CD4-positive, alpha-beta T cell treated with Interleukin-12 subunit alpha and Interleukin-12 subunit beta, for 1 hour (primary cell): ENCODE results near the gene GAP43.

Experiments used
- DNase-seq: peaks from one replicate; pipeline ENCODE4 v3.0.0-alpha.2; 2020

Gene GAP43

GRCh38 chr3:115768661-115769060 is 145.4 kb downstream of the GAP43 start:
- DNase-seq: no peak
